Coronary artery (tissue), 2 donors: Measurements from ENCODE around the gene TRIM29.

Experiments
- DNase-seq: peaks from one replicate; pipeline ENCODE4 v3.0.0-alpha.2; 2017; ENCODE audit warnings: low spot score
- H3K27ac ChIP-seq, 2 donors: fragments of 200-600 bp; sonication (generic); one replicate each; pipeline ENCODE4 v1.5.1; 2016 to 2019
- H3K4me3 ChIP-seq: fragments of 200-600 bp; sonication (generic); 2 replicates; pipeline ENCODE4 v1.5.1; 2016; ENCODE audit warnings: mild to moderate bottlenecking, moderate library complexity
- TF ChIP-seq, protein P1 (sequence below): fragments of 200-600 bp; sonication (generic); IDR thresholded peaks from one replicate; pipeline ENCODE4 v1.5.1; 2019; ENCODE audit warnings: antibody characterized with exemption

TRIM29 gene

GRCh38 chr11:120120805-120121335, 17.0 kb downstream of the TRIM29 start:
- H3K4me3 ChIP-seq: no peak overlapping the region
- TF ChIP-seq, protein P1, sequence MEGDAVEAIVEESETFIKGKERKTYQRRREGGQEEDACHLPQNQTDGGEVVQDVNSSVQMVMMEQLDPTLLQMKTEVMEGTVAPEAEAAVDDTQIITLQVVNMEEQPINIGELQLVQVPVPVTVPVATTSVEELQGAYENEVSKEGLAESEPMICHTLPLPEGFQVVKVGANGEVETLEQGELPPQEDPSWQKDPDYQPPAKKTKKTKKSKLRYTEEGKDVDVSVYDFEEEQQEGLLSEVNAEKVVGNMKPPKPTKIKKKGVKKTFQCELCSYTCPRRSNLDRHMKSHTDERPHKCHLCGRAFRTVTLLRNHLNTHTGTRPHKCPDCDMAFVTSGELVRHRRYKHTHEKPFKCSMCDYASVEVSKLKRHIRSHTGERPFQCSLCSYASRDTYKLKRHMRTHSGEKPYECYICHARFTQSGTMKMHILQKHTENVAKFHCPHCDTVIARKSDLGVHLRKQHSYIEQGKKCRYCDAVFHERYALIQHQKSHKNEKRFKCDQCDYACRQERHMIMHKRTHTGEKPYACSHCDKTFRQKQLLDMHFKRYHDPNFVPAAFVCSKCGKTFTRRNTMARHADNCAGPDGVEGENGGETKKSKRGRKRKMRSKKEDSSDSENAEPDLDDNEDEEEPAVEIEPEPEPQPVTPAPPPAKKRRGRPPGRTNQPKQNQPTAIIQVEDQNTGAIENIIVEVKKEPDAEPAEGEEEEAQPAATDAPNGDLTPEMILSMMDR: no peak
- no peak overlapping the region for H3K27ac ChIP-seq
- DNase-seq: no peak

GRCh38 chr11:120119121-120119520, 18.8 kb downstream of the TRIM29 start:
- TF ChIP-seq, protein P1: no peak
- Histone ChIP-seq H3K27ac (no peak overlapping the region), H3K4me3 (no peak overlapping the region)
- no peak for DNase-seq

DNA sequence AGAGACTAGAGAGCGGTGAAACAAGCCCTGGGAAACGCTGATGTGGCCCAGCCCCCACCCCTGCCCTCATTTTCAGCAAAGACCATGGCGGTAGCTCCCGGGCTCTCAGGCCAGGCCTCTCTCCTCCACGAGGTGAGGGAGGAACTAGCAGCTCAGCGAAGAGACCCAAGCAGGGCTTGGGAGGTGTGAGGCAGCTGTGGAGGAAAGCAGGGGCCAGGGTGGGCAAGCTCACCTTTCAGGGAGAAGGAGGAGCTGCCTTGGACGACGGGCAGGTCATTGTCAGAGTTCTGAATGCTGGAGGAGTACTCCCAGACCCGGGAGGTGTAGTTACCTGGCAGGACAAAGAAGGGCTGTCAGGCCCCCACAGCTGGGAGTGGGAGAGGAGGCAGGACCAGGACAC, 19.9 kb downstream of the TRIM29 start:
- Histone ChIP-seq H3K4me3 (no peak overlapping the region), H3K27ac (no peak overlapping the region)
- no peak for DNase-seq
- TF ChIP-seq, protein P1: no peak

DNA sequence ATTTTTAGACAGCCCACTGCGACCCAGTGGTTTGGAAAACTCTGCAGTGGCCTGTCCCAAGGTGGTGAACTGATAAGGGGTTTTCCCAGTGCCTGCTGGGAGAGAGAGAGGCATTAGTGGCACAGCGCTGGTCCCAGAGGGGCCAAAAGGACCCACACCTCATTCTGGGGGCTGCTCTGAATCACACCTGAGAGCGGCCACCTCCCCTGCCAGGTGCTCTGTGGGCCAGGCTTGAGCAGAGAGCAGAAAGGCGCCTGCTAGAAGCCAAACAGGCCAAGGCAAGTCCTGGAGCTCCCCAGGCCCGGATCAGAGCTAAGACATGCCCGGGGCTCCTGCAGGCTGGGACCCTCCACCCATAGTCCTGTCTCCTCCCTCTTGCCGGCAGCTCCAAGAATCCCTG, 20.9 kb downstream of the TRIM29 start:
- Histone ChIP-seq H3K4me3 (no peak overlapping the region), H3K27ac (no peak overlapping the region)
- no peak for DNase-seq
- TF ChIP-seq, protein P1: no peak

DNA sequence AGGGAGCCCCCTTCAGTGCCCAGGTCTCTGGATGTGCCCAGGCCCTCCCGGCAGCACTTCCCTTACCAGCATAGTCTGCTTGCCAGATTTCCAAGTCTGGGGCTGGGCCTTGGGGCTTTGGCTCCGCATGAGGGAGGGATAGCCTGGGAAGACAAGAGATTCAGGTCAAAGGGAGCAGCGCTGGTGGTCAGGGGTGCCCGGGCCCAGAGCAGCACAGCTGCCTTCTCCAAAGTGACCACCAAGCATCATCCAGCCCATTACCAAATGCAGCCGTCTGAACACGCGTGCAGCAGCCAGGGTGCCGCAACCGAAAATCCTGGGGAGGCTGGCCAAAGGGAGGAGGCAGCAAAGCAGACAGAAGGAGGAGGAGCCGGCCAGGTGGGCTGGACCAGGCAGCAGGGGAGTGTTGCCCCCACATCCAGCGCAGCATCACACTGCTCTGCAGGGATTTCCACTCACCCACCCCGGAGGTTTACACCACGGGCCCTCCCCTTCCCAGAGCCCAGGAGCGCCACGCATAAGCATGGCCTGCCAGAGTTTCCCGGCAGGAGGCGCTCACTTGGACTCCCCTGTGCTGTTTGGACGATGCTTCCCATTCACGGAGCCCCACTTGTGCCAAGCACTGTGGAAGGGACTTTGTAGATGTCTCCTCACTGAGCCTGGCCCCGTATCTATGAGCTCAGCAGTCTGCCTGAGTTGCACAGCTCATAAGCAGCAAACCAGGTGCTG, 22.5 kb downstream of the TRIM29 start:
- H3K27ac ChIP-seq: no peak overlapping the region
- no peak for DNase-seq

GRCh38 chr11:120112174-120112796, 25.6 kb downstream of the TRIM29 start:
- no peak for DNase-seq
- TF ChIP-seq, protein P1: no peak
- H3K4me3 ChIP-seq: no peak overlapping the region
- no peak overlapping the region for H3K27ac ChIP-seq

More for the DNA sequence above, 22.5 kb downstream of the TRIM29 start:
- no peak overlapping the region for H3K4me3 ChIP-seq
- TF ChIP-seq, protein P1: no peak

DNA sequence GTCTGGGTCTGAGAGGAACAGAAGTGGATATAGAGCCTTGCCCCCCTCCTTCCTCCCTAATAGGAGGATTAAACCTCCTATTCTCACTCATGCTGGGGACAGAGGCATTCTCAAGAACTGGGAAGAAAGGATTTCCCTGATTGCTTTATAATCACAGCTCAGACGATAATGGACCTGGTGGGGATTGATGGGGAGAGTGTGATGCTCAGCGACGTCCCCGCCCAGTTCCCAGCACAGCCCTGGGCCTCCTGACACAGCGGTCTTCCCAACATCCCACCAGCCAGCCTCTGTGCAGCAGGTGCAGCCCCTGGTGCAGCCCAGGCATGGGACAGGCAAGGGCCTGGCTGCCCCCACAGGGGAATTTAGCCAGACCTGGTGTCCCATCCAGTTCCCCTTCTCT, 28.4 kb downstream of the TRIM29 start:
- DNase-seq: no peak
- H3K4me3 ChIP-seq: no peak overlapping the region
- no peak overlapping the region for H3K27ac ChIP-seq
- TF ChIP-seq, protein P1: no peak
